IMR-90 (cell line): ENCODE data around the gene PIK3R3.

Experiments
- BHLHE40 ChIP-seq: fragments of 150-350 bp; IDR thresholded peaks from 2 replicates; pipeline ENCODE4 v1.6.1; 2016; ENCODE audit warnings: mild to moderate bottlenecking, low read depth, low read length
- CEBPB ChIP-seq: IDR thresholded peaks from 2 replicates; pipeline ENCODE4 v1.6.1; 2012; ENCODE audit warnings: low read depth, low read length, improper control_type of control experiment
- CTCF ChIP-seq: conservative IDR thresholded peaks from 2 replicates; pipeline ENCODE4 v1.5.1; 2012; ENCODE audit warnings: mild to moderate bottlenecking, low read depth, low read length, improper control_type of control experiment
- FOS ChIP-seq: fragments of 150-350 bp; IDR thresholded peaks from 2 replicates; pipeline ENCODE4 v1.6.1; 2016; ENCODE audit warnings: low read depth, low read length
- MAZ ChIP-seq: IDR thresholded peaks from 2 replicates; pipeline ENCODE4 v1.6.1; 2012; ENCODE audit warnings: low read depth, mild to moderate bottlenecking, low read length, improper control_type of control experiment, moderate library complexity, borderline replicate concordance
- MXI1 ChIP-seq: IDR thresholded peaks from 2 replicates; pipeline ENCODE4 v1.6.1; 2012; ENCODE audit warnings: low read depth, mild to moderate bottlenecking, low read length, moderate library complexity, borderline replicate concordance
- POLR2A ChIP-seq: IDR thresholded peaks from 2 replicates; pipeline ENCODE4 v1.6.1; 2012; ENCODE audit warnings: mild to moderate bottlenecking, low read depth, low read length
- RAD21 ChIP-seq: IDR thresholded peaks from 2 replicates; pipeline ENCODE4 v1.6.1; 2012; ENCODE audit warnings: low read length, improper control_type of control experiment
- RCOR1 ChIP-seq: IDR thresholded peaks from 2 replicates; pipeline ENCODE4 v1.6.1; 2012; ENCODE audit warnings: mild to moderate bottlenecking, low read length, improper control_type of control experiment; ENCODE audit not compliant: insufficient replicate concordance
- SMC3 ChIP-seq: fragments of 150-350 bp; IDR thresholded peaks from 2 replicates; pipeline ENCODE4 v1.6.1; 2016; ENCODE audit warnings: low read depth, mild to moderate bottlenecking, antibody characterized with exemption, low read length, moderate library complexity
- USF2 ChIP-seq: fragments of 150-350 bp; IDR thresholded peaks from 2 replicates; pipeline ENCODE4 v1.6.1; 2017; ENCODE audit warnings: mild to moderate bottlenecking, antibody characterized with exemption, low read length, low read depth

GRCh38 chr1:46057781-46058180 lies 74.6 kb downstream of the PIK3R3 start:
- no peak for TF ChIP-seq CTCF
- no peak for TF ChIP-seq POLR2A
- TF ChIP-seq FOS = no peak
- no peak for TF ChIP-seq CEBPB
- no peak for TF ChIP-seq MAZ
- no peak for TF ChIP-seq RCOR1
- TF ChIP-seq USF2 = no peak
- TF ChIP-seq MXI1 = no peak
- TF ChIP-seq RAD21 = no peak
- no peak for TF ChIP-seq BHLHE40
- no peak for TF ChIP-seq SMC3
